Measurements from ENCODE around the gene ATG101. TPM values are rescaled to one million over a fixed set of nuclear protein-coding genes. Genes with fewer than 3 reads are reported as not detected.
A peak's percentile ranks its signal among the peaks of the same experiment; 100 is the strongest.

ATG101 gene
- total RNA-seq, 4 donors from 2014 or later: 23.3 to 49.4 (median 37.3) TPM

GRCh38 chr12:52119398-52120254 lies 49.8 kb downstream of the ATG101 start:
- TF ChIP-seq CTCF (IDR thresholded peaks at IDR 0.05 in 4 of 5, conservative IDR thresholded peaks at IDR 0.05 in 1 of 5): peak in 3 of 5 experiments; percentile 27 to 45 (median 33)
- no peak for TF ChIP-seq POLR2A (IDR thresholded peaks at IDR 0.05)
- no peak for DNase-seq
- in situ Hi-C loops (cut with MboI; ENCODE audit: low sequenced_read_pairs in 4 of 4): no loop called here
- intact Hi-C loops (cut with DNase I; ENCODE audit: low total_unique reads): loop anchor here (5.0 kb wide), 2 partner anchors 32 to 117 kb away; no protein-coding TSS in a partner anchor
- Histone ChIP-seq H3K4me3 (no peak overlapping the region), H3K27ac (no peak overlapping the region), H3K9me3 (no peaks in the 10 kb centered on the region), H3K36me3 (no peaks in the 10 kb centered on the region), H3K4me1 (peaks cover 0 to under 1% of the 10 kb centered on the region in 2 donors), H3K27me3 (peaks cover 0 to 13% (median 0%) of the 10 kb centered on the region in 3 donors)
- ATAC-seq: peak in 1 of 2 donors; percentile 37

- Histone ChIP-seq H3K4me3 (no peak overlapping the region), H3K27ac (no peak overlapping the region), H3K9me3 (no peaks in the 10 kb centered on the region), H3K4me1 (peaks cover 0 to 12% of the 10 kb centered on the region in 2 donors), H3K27me3 (peaks cover 0 to 5% (median 0%) of the 10 kb centered on the region in 3 donors), H3K36me3 (no peaks in the 10 kb centered on the region)
- ATAC-seq: no peak
- in situ Hi-C loops (cut with MboI; ENCODE audit: low sequenced_read_pairs in 4 of 4): no loop called here
- intact Hi-C loops (cut with DNase I; ENCODE audit: low total_unique reads): loop anchor here (5.0 kb wide), 2 partner anchors 34 to 119 kb away; no protein-coding TSS in a partner anchor
- TF ChIP-seq POLR2A (IDR thresholded peaks at IDR 0.05): no peak
- TF ChIP-seq CTCF (IDR thresholded peaks at IDR 0.05 in 4 of 5, conservative IDR thresholded peaks at IDR 0.05 in 1 of 5): no peak
- no peak for DNase-seq
These were observed 51.4 kb downstream of the ATG101 start for GRCh38 chr12:52120951-52121823.

- in situ Hi-C loops (cut with MboI; ENCODE audit: low sequenced_read_pairs in 4 of 4): no loop called here
- peak; percentile 33 to 42 for DNase-seq
These were observed 52.2 kb downstream of the ATG101 start for GRCh38 chr12:52121824-52122539.

More at GRCh38 chr12:52121824-52122539, 52.2 kb downstream of the ATG101 start:
- Histone ChIP-seq H3K27me3 (no peaks in the 10 kb centered on the region), H3K36me3 (no peaks in the 10 kb centered on the region), H3K9me3 (no peaks in the 10 kb centered on the region), H3K27ac (no peak overlapping the region), H3K4me1 (peaks cover 0 to 18% of the 10 kb centered on the region in 2 donors), H3K4me3 (no peak overlapping the region)
- TF ChIP-seq POLR2A (IDR thresholded peaks at IDR 0.05) (no peak), CTCF (IDR thresholded peaks at IDR 0.05 in 4 of 5, conservative IDR thresholded peaks at IDR 0.05 in 1 of 5) (peak; percentile 32 to 81 (median 60))
- intact Hi-C loops (cut with DNase I; ENCODE audit: low total_unique reads): loop anchor here (1.0 to 5.0 kb wide), 3 partner anchors 35 to 120 kb away; no protein-coding TSS in a partner anchor
- peak; percentile 18 to 42 for ATAC-seq
